ENCODE measurements around the gene PARD6B. TPM values are rescaled to one million over a fixed set of nuclear protein-coding genes. Genes with fewer than 3 reads are reported as not detected.
"Not testable (repeated sequence)": the region's sequence is repeated elsewhere in the genome, so short reads cannot be mapped to it uniquely, and the experiment has no call there.

Gene PARD6B
- polyA plus RNA-seq, 5 donors, result 5.2 to 8.3 (median 6.6) TPM

DNA sequence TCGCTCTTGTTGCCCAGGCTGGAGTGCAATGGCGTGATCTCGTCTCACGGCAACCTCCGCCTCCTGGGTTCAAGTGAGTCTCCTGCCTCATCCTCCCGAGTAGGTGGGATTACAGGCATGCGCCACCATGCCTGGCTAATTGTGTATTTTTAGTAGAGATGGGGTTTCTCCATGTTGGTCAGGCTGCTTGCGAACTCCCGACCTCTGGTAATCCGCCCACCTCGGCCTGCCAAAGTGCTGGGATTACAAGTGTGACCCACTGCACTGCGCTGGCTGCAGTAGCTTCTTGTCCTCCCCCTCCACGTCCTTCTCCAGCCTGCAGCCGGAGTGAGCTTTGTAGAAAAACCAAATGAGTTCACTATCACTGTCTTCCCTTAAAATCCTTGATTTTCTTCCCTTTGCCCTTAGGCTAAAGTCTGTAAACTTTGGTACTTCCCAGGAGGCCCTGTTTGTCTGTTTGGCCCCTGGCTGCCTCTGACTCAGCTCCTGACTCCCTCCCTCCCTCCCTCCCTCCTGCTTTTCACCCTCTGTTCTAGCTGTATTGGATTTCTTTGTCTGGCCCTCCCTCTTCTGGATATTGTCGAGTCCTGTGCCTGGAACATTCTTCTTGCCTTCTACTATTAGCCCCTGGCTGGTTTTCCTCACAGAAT, 12.9 kb downstream of the PARD6B start:
- DNase-seq, result no peak

GRCh38 chr20:50745634-50746137, 14.3 kb downstream of the PARD6B start:
- DNase-seq, result no peak

DNA sequence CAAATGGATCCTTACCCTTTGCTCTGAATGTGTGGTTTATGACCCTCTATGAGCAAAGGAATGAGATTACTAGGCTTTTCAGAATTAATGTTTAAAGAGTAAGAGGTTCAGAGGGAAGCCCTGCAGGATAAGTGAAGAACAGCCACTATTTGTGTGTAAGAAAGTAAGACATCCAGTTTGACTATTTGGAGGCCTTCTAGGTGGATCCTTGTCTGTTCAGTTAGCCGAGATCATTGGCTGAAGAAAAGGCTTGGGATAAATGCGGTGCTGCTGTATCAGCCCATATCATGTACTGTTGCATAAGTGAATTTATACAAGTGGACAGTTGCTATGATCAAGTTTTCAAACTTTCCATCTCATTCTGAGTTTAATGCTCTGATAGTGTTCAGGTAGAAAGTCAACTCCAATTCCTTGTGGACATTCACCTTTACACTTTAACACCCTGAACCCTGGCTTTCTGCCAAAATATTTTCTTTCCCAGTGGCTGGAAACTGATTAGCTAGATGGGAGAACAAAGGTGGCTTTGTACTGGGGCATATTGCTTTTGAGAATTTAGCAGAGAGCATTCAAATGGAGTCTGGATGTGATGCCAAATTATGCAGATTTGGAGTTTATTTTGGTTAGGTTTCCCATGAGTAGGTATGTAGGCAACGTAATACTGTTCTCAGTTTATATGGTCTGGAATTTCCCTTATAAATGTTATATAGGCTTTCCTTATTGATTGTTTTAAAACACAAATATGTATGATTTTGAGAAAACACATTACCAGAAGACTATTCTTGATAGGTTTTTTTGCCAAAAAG, 15.0 kb downstream of the PARD6B start:
- DNase-seq, result no peak

- no peak for DNase-seq
Measured at GRCh38 chr20:50747275-50747674, 15.9 kb downstream of the PARD6B start.

- DNase-seq, result no peak
Measured at GRCh38 chr20:50750145-50750671, 18.8 kb downstream of the PARD6B start.

GRCh38 chr20:50753152-50753551, 21.8 kb downstream of the PARD6B start:
- DNase-seq, result no peak

DNA sequence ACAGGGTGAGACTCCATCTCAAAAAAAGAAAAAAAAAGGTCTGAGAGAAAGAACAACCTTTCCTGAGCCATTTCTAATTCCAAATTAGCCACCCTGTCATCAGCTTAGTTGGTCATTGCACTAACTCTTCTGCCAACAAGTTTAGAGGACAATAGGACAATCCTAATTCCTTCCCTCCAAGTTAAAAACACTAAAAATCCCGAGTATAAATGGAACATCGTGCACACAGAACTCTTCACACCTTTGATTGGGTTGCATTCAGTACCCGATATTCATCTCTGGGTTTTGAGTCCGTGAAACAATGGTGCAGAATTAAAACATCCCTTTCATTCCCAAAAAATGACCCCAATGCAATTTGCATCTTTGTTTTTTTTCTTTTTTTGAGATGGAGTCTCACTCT, 23.0 kb downstream of the PARD6B start:
- DNase-seq, result no peak

GRCh38 chr20:50756447-50756846, 25.1 kb downstream of the PARD6B start:
- DNase-seq, result no peak

GRCh38 chr20:50758469-50758868, 27.1 kb downstream of the PARD6B start:
- no peak for DNase-seq

DNA sequence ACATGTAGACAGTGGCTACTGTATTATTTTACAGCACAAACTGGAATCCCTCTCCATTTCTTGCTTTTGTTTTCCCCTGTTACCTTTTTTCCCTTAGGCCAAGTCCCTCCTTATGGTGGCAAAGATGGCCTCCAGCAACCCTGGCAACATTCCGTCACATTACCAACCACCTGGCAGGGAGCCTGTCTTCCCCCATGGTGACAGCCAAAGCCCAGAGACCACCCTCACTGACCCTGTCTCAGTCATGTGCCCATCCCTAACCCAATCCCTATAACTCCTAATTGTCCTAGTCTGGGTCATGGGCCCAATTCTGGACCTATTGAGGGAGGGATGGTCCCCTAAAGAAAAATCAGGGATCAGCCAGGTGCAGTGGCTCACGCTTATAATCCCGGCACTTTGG, 27.6 kb downstream of the PARD6B start:
- DNase-seq, result no peak

DNA sequence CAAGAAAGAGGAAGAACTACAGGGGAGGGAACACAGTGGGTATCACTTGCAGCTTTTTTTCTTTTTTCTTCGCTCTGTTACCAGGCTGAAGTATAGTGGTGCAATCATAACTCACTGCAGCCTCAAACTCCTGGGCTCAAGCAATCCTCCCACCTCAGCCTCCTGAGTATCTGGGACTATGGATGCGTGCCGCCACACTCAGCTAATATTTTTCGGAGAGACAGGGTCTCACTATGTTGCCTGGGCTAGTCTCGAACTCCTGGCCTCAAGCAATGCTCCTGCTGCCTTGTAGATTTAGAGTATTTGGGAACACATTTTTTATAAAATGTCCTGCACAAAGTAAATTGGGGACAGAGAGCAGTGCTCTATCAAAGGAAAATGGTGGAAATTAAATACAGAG, 28.3 kb downstream of the PARD6B start:
- DNase-seq, result no peak

GRCh38 chr20:50762045-50762422, 30.7 kb downstream of the PARD6B start:
- DNase-seq, result no peak

- DNase-seq, result no peak
Measured at GRCh38 chr20:50762435-50763220, 31.2 kb downstream of the PARD6B start.

DNA sequence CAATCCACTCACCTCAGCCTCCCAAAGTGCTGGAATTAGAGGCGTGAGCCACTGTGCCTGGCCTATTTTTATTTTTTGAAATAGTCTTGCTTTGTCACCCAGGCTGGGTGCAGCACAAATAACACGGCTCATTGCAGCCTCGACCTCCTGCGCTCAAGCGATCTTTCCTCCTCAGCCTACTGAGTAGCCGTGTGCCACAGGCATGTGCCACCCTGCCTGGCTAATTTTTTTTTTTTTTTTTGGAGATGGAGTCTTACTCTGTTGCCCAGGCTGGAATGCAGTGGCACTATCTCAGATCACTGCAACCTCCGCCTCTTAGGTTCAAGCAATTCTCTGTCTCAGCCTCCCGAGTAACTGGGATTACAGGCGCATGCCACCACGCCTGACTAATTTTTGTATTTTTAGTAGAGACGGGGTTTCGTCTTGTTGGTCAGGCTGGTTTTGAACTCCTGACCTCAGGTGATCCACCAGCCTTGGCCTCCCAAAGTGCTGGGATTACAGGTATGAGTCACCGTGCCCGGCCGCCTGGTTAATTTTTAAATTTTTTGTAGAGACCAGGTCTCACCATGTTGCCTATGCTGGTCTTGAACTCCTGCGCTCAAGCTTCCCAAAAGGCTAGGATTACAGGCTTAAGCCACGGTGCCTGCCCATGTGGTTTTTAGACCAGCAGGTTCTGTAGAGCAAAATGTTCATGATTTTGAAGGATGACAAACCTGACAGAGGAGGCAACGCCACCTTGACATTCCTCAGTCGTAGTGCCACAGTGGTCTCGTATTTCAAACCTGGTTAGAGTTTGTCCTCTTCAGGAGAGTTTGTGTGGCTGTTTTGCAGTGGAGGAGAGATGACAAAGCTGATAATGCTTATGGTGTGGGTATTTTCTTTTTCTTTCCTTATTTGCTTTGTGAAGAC, 32.4 kb downstream of the PARD6B start:
- not testable (repeated sequence) for DNase-seq

GRCh38 chr20:50765251-50765650, 33.9 kb downstream of the PARD6B start:
- not testable (repeated sequence) for DNase-seq

DNA sequence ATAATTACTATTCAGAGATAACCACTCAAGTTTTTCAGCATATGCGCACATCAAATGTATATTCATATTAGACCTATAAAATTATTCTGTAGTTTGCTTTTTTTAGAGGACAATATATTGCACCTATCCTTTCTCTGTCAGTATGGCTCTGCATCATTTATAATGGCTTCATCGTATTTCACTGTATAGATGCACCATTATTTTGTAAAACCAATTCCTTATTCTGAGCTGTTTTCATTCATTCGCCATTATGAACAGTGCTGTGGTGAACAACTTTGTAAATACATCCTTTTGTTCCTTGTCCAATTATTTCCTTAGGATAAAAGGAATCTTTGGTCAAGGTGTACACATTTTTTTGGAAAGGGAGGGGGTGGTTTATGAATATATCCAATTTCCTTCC, 34.3 kb downstream of the PARD6B start:
- DNase-seq, result no peak

GRCh38 chr20:50766955-50767809, 35.8 kb downstream of the PARD6B start:
- not testable (repeated sequence) for DNase-seq

DNA sequence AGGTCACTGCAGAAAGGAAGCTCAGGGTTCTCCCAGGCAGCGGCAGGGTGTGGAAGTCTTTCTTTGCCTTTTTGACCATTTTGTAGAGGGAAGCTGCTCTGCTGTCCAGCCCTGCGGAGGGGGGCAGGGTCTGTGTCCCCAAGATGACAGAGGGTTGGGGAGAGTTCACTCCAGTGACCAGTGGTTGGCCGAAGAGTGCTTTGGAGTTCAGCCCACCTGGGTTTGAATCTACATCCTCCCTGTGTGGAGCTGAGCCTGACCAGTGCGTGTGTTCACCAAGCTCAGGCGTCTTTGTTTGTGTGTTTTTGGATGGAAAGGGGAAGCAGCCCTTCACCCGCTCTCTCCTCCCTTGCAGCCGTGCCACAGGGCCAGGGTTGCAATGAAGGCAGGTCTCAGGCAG, 37.6 kb downstream of the PARD6B start:
- not testable (repeated sequence) for DNase-seq

DNA sequence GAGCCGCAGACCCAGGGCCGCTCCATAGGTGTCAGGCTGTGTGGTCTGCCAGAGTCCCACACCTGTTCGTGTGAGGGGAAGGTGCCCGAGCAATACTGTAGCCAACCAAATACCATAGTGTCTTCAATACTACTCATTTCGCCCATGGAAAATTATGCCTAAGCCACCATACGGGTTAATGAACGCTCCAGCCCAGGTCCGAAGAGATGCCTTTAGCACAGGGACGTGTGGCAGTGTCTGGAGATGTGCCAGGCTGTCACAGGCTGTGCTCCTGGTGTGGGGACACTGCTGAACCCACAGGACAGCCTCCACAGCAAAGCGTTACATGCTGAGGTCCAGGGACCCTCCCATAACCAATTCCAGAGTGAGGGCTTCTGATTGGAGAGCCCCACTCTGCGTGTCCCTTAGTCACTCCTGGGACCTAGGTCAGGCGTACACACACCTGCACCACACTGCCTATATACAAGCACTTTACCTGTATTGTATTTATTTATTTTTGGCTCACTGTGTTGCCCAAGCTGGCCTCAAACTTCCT, 38.2 kb downstream of the PARD6B start:
- DNase-seq, result not testable (repeated sequence)
